A673 (cell line): Measurements from ENCODE around the gene CCDC158.

Experiments used
- EZH2 ChIP-seq: fragments of 200-600 bp; sonication (generic); IDR thresholded peaks from 2 replicates; pipeline ENCODE4 v1.6.1; 2017; ENCODE audit warnings: borderline replicate concordance, low read depth, mild to moderate bottlenecking, mixed read lengths, antibody characterized with exemption, low read length; ENCODE audit not compliant: poor library complexity, severe bottlenecking
- TF ChIP-seq, protein P1 (sequence below): fragments of 300-800, 200-600 bp; sonication (generic); conservative IDR thresholded peaks from 2 replicates; pipeline ENCODE4 v1.5.1; 2017; ENCODE audit warnings: low read depth, mild to moderate bottlenecking, antibody characterized with exemption, low read length, moderate library complexity, mixed read lengths

DNA sequence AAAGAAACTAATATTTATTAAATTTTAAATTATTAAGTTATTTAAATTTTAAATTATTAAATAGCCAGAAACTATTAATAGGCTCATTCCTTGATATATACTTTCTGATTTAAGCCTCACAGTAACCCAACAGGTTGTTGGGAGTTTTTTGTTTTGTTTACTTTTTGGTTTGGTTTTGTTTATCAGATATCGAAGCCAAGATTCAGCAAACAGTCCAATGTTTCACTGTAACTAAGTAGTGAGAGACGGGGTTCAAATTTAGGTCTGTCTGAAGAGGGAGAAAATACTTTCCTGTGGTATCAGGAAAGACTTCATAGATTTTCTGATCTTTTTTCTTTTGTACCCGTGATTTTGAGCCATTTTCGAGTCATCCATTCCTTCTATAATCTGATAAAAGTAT, 54.2 kb downstream of the CCDC158 start:
- TF ChIP-seq, protein P1, sequence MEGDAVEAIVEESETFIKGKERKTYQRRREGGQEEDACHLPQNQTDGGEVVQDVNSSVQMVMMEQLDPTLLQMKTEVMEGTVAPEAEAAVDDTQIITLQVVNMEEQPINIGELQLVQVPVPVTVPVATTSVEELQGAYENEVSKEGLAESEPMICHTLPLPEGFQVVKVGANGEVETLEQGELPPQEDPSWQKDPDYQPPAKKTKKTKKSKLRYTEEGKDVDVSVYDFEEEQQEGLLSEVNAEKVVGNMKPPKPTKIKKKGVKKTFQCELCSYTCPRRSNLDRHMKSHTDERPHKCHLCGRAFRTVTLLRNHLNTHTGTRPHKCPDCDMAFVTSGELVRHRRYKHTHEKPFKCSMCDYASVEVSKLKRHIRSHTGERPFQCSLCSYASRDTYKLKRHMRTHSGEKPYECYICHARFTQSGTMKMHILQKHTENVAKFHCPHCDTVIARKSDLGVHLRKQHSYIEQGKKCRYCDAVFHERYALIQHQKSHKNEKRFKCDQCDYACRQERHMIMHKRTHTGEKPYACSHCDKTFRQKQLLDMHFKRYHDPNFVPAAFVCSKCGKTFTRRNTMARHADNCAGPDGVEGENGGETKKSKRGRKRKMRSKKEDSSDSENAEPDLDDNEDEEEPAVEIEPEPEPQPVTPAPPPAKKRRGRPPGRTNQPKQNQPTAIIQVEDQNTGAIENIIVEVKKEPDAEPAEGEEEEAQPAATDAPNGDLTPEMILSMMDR, result no peak
- TF ChIP-seq EZH2, result no peak
